Measurements from ENCODE around the gene ARHGAP1.
"Not testable (repeated sequence)": the region's sequence is repeated elsewhere in the genome, so short reads cannot be mapped to it uniquely, and the experiment has no call there.

Gene ARHGAP1

DNA sequence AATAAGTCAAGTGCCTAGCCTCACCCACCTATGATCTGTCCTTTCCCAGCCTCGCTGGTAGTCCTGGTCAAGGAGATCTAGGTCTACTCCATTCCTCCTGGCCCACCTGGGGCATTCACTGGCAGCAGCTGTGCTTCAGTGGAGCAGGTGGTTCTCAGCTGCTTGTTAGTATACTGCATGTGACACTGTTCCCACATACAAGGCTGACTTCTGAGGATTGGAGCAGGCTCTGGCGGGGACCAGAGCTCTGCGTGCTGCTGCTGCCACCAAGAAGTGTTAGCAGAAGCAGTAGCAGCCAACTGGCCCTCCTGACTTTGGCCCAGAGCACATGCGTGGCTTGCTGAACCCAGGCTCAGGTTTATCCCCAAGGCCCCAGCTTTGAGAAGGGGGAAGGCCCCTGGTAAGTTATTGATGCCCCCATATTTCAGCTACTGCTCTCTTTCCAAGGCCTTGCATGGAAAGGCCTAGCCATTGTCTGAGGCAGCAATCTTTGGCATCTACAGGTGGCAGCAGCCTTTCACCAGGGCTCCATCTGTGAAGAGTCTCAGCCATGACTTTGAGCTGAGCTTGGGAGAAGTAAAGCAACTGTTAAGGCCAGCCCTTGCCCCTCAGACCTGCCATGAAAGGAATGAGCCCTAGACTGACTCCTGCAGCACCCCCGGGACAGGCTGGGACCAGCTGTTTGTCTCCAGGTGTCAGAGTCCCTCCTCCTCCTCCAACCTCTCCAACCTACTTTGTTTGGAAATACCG lies 26.5 kb downstream of the ARHGAP1 start:
- DNase-seq (ENCODE audit: low read depth): no peak

DNA sequence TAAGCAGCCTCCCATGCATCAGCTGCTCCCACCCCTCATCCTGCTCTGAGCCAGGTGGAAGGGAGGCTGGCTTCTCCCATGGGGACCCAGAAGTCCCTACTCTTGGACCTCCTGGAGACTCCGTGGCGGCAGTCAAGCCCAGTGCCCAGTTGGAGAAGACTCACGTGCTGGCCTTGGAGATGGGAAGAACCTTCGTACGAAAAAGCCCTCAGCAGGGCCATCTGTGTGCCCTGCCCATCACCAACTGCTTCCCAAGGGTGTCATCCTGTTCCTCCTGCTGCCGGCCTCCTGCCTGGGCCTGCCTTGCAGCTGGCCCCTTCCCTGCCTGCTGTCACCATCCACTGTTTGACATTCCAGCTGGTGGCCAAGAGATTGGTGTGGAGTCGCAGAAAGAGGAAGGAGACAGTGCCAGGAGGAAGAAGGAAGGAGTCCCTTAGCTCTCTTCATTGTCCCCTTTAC lies 28.0 kb downstream of the ARHGAP1 start:
- no peak for DNase-seq (ENCODE audit: low read depth)

DNA sequence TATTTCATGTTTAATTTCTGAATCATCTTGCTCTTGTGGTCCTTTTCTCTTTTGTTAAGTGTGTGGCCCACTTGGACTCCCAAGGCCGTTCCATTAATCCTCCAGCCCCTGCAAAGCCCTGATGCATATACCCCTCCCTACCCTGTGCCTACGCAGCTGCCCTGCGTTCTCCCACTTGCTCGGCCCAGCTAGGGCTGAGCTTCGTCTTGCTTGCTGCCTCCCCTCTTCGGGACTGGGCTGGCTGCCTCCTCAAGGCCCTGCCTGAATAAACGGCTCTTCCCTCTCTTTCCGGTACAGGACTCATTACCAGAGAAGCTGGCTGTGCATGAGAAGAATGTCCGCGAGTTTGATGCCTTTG lies 28.5 kb downstream of the ARHGAP1 start:
- DNase-seq (ENCODE audit: low read depth): no peak

DNA sequence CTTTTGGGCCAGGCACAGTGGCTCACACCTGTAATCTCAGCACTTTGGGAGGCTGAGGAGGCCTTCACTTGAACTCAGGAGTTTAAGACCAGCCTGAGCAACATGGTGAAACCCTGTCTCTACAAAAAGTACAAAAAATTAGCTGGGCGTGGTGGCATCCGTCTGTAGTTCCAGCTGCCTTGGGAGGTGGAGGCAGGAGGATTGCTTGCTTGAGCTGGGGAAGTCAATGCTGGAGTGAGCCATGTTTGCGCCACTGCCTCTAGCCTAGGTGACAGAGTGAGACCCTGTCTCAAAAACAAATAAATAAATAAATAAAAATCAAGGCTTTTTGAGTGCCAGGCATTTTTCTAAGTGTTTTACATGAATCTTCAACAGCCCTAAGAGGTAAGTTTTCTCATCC lies 29.9 kb downstream of the ARHGAP1 start:
- not testable (repeated sequence) for DNase-seq (ENCODE audit: low read depth)

DNA sequence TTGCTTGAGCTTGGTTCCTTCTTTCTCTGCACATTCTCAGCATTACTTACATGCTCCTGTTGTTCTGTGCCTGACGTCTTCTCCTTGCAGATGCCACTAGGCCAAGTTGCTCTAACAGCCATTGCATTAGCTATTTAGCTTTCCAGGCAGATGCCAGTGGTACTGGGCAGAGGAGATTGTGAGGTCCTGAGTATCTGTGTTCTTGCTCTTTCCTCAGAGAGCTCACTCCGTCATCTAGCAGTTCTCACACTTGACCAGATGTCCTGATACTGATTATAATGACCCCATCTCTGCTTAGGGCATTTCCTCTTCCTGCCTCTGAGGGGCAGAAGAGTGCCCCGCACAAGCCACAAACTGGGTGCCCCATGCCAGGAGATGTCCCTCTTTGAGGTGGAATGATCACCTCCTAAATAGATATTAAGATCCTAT lies 30.7 kb downstream of the ARHGAP1 start:
- no peak for DNase-seq (ENCODE audit: low read depth)

DNA sequence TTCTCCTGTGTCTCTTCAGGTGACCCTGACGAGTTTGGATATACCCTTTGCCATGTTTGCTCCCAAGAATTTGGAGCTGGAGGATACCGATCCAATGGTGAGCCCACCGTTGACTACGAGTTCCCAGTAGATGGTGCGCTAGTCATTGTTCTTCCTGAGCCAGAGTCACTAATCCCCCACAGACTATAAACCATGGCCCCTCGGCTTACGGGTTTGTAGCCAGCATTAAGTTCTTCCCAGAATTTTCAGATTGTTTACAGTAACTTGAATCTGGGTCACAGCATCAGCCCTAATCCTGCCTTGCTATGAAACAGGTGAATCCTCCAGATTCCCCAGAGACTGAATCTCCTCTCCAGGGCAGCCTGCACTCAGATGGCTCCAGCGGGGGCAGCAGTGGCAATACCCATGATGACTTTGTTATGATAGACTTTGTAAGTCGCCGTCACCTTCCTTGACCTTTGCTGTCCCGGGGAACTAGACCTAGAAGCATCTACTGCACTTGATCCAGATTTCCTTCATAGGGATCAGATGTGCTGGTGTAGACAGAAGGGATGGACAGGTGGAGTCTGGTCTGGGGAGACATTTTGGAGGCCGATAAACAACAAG lies 31.8 kb downstream of the ARHGAP1 start:
- no peak for DNase-seq (ENCODE audit: low read depth)

DNA sequence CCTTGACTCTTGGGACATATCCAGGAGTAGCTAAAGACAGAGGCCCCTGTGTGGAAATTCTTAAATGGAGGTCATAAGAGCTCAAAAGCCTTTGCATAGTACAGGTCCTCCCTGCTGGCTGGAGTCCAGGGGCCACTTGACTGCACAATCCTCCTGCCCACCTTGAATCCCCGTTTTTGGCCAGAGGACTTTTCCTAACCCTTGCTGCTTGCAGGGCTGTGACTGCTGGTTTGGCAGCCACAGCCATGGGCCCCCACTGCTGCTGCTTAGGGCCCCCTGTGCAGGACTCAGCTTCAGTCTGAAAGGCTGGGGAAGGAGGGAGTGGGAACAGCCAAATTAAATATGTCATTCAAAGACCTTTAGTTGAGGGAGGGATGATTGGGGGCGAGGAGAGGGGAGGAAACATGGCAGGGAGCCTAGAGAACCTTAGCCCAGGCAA lies 33.4 kb downstream of the ARHGAP1 start:
- no peak for DNase-seq (ENCODE audit: low read depth)

DNA sequence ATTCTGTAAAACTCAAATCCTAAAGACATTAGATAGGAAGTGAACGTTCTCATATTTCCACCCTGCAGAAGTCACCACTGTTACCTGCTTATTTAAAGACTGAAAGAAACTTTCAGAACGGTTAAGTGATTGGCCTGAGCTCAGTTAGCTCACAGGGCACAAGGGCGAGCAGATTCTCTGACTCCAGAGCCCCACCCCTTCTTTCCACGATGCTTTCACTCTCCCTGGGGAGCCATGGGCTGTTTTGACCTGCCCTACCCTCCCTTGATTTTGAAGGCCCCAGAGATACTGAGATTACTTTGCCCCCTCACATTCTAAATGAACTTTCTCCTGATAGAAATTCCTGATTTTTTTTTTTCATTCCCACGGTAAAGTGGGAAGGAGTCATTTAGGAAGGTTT lies 33.9 kb downstream of the ARHGAP1 start:
- DNase-seq (ENCODE audit: low read depth): no peak

DNA sequence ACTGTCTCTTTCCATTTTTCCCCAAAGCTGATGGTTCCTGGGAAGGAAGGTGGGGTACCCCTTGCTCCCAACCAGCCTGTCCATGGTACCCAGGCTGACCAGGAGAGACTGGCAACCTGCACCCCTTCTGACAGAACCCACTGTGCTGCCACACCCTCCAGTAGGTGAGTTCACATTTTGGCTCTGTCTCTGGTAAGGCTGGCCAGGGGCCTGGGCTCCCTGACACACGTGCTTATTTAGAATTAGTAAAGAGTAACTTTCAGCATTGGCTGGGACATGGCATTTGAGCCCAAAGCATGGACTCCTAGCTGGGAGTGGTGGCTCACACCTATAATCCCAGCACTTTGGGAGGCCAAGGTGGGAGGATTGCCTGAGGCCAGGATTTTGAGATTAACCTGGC lies 35.1 kb downstream of the ARHGAP1 start:
- no peak for DNase-seq (ENCODE audit: low read depth)

DNA sequence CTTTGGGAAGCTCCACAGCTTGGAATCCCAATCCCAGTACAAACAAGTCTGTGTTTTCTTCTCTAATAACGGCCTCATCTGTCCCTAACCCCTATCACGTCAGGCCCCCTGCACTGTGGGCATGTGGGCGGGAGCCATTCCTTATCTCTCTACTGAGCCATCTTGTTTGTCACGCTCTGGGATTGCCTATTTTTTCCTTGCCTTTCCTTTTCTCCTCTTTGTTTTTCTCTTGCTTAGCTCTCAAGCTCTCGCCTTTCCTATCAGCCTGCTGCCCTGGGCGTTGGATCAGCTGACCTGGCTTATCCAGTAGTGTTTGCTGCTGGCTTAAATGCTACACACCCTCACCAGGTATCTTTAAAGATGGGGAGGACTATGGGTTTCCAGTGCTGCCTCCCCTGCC lies 35.8 kb downstream of the ARHGAP1 start:
- no peak for DNase-seq (ENCODE audit: low read depth)

DNA sequence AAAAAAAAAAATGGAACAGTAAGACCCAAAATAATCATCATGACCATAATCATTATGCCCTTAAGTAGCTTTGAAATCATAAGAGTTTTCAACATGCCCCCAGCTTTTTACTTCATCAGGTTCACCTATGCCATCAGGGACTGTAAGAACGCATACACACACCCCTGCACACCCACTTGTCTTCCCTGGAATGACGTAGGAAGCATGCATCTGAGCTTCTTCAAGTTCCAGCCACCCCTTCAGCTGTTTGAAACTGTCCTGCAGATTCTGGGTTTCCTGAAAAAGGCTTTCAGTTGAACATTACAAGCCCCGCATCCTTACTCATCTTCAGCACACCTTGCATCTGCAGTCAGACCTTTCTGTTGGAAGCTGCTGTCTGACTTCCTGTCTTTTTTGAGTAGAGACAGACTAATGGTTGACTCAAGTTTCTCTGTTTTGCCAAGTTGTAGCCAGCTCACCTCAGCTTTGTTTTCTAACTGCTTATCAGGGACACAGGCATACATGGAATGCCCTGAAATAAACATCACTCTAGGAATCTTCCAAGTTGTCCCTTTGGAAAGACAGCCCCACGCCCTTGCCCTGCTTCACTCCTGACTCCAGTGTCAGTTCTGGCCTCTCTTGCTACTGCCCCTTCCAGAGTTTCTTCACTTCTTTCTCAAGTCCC lies 37.0 kb downstream of the ARHGAP1 start:
- no peak for DNase-seq (ENCODE audit: low read depth)

DNA sequence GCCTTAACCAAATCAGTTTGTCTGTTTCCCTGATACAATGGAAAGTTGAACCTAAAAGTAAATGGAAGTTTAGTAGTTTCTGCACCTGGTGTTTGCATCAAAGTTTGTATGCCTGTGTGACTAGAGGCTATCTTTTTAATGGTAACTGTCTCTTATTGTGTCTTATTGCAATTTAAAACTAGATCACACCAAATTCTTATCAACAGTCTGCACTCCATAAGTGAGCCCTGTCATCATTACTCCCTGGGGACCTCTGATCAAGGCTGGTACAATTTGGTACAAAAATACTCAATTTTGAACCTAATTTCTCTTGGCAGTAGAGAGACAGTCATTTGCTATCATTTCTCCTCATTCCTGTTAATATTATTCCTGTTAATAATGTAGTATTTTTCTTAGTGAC lies 38.1 kb downstream of the ARHGAP1 start:
- no peak for DNase-seq (ENCODE audit: low read depth)

DNA sequence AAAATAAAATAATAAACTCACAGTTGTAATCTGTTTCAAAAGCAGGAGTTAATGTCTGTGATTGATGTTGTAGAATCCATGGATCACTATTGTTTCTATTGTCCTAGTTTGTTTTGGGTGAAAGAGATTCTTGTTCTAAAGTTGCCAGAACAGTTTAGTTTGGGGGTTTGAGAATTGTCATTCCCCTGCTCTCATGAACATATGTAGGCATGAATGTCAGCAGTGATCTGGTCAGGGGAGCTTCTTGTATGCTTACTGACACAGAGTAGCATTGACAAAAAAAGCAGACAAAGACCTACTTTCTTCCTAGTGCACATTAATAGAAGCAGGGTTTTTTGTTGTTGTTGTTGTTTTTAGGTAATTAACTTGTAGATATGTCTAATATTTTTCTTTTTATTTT lies 38.6 kb downstream of the ARHGAP1 start:
- no peak for DNase-seq (ENCODE audit: low read depth)

DNA sequence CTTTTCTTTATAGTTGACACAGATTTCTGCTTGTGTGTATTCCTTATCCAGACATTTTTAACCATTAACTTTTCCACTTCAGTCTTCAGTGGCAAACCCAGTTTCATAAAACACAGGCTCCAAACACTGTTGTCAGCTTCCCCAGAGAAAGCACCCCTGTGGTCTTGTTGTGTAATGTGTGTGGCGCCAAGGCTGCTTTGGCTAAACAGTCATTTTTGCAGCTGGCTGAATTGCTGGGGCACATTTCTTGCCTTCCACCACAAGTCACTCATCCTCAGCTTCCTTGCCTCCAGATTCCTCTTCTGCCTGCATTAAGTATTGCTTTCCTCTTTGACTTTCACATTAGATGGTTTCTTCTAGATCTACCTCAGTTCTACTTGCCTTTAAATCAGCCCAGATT lies 40.5 kb downstream of the ARHGAP1 start:
- no peak for DNase-seq (ENCODE audit: low read depth)

DNA sequence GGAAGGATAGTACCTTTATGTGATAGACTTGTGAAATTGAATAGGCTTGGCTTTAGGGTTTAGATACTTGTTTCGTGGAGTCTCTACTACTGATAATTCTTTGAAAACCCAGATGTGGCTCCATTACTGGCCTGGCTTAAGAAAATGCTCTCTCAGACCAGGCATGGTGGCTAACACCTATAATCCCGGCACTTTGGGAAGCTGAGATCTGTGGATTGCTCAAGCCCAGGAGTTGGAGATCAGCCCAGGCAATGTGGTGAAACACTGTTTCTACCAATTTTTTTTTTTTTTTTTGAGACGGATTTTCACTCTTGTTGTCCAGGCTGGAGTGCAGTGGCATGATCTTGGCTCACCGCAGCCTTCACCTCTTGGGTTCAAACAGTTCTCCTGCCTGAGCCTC lies 42.2 kb downstream of the ARHGAP1 start:
- no peak for DNase-seq (ENCODE audit: low read depth)

DNA sequence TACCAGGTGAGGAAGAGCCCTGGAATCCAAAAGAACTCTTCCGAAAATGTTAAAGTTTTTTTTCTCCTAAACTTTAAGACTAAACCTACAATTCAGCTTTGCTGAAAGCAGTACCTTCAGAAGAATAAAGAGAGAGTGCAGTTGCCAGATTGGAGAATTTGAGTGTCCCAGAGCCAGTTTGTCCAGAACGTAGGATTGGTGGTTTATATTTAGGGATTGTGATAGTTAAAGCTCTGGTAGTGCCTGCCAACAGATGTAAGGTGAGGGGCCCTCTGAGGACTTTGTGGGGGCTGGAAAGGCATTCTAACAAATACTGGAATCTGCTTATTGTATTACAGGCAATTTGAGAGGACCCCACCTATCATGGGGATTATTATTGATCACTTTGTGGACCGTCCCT lies 43.2 kb downstream of the ARHGAP1 start:
- DNase-seq (ENCODE audit: low read depth): no peak

DNA sequence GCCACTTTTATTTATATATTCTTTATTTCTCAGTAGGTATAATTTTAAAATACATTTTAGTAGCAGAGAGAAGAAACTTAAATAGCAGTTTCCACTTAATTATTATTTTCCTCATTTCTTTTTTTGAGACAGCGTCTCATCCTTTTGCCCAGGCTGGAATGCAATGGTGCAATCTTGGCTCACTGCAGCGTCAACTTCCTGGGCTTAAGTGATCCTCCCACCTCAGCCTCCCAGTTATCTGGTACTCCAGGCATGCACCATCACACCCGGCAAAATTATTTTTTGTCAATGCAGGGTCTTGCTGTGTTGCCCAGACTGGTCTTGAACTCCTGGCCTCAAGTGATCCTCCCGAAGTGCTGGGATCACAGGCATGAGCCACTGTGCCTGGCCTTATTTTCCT lies 44.8 kb downstream of the ARHGAP1 start:
- DNase-seq (ENCODE audit: low read depth): no peak

DNA sequence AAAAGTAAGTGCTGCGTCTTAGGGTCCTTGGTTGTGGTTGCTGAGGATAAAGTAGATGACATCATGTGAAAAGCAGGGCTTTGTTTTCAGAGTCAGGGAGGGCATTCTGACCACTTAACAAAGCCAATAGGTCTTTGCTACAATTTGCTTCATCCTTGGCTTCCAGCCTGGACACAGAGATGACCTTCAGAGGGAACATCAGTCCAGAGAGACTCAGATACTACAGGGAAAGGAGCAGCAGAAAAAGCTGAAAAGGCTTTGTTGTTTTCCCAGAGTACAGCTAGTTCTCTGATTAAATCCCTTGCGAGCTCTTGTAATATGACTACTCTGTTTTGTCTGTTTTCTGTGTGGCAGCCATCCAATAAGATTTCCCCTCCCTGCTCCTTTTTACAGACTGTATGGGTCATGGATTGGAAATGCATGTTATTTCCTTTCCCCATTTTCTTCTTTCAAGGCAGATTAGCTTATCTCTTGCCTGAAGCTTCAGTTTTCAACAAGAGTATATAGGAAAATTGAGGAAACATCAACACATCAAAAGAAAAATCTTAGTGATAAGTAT lies 51.2 kb downstream of the ARHGAP1 start:
- DNase-seq (ENCODE audit: low read depth): no peak

DNA sequence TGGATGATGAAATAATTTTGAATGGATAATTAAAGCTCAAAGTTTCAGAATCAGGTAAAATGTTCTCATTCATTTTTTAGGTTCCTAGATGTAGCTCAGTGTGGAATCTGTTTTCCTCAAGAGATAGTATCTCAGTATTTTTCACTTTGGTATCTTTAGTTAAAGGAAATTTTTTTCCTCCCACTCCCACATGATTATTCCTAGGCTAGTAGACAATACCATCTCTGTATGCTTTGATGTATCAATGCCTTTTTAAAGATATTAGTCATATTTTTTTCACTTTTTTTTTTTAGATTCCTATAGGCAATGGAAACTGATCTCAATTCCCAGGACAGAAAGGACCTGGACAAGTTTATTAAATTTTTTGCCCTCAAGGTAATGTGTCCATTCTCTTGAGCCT lies 56.4 kb downstream of the ARHGAP1 start:
- no peak for DNase-seq (ENCODE audit: low read depth)

DNA sequence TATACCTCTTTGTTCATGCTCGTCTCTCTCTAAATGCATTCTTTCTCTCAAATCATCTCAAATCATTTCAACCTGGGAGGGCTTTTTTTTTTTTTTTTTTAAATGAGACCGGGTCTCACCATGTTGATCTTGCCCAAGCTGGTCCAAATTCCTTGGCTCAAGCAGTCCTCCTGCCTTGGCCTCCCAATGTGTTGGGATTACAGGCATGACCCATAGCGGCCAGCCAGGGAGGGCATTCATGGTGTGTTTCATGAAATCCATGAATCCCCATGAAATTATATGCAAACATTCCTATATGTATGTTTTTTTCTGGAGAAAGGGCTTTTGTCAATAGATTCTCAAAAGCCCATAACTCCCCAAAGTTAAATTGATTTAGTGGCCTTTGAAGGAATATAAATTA lies 56.9 kb downstream of the ARHGAP1 start:
- DNase-seq (ENCODE audit: low read depth): no peak

DNA sequence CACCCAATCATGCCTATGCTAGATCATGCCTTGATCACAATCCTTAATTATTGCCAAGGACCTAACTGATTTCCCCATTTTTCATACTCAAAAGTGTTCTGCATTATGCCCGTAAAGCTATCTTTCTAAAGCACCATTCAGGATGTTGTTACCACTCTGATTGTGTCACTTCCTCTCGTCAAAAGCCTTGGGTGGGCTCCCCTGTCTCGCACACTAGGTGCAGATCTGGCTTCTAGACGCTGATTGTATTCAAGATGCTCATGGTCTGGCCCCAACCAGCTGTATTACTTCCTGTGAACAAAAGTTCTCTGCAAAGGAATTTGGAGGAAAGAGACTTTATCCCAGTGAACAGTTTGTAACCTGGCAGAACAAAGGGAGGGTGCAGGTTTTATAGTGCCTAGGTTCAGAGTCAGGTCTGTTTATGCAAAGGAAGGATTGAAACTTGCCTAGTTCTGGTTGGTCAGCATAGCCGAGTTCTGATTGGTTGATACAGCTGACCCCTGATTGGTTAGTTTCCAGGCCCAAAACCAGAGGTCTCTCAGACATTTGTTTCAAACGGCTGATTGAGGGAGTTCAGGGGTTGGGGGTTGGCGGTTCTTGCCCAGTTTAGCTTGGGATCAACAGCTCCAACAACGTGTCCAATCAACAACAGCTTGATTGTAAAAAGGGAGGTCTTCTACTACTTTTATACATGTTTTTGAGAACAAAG lies 57.6 kb downstream of the ARHGAP1 start:
- DNase-seq (ENCODE audit: low read depth): no peak

DNA sequence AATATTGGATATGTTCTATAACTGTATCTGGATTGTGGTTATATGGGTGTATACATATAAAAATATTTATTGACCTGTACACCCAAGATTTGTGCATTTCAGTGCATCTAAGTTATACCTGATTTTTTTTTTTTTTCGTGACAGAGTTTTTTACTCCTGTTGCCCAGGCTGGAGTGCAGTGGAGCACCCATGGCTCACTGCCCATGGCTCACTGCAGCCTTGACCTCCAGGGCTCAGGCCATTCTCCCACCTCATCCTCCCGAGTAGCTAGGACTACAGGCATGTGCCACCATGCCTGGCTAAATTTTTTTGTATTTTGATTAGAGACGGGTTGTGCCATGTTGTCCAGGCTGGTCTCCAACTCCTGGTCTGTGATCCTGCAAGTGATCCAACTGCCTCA lies 58.8 kb downstream of the ARHGAP1 start:
- DNase-seq (ENCODE audit: low read depth): no peak

Data from T follicular helper cell (primary cell).